Eye (tissue), 1 donor: ENCODE measurements around the gene ANKRD18A.

Source experiments
- DNase-seq: peaks from one replicate; pipeline ENCODE4 v3.0.0-alpha.2; 2015

Gene ANKRD18A

DNA sequence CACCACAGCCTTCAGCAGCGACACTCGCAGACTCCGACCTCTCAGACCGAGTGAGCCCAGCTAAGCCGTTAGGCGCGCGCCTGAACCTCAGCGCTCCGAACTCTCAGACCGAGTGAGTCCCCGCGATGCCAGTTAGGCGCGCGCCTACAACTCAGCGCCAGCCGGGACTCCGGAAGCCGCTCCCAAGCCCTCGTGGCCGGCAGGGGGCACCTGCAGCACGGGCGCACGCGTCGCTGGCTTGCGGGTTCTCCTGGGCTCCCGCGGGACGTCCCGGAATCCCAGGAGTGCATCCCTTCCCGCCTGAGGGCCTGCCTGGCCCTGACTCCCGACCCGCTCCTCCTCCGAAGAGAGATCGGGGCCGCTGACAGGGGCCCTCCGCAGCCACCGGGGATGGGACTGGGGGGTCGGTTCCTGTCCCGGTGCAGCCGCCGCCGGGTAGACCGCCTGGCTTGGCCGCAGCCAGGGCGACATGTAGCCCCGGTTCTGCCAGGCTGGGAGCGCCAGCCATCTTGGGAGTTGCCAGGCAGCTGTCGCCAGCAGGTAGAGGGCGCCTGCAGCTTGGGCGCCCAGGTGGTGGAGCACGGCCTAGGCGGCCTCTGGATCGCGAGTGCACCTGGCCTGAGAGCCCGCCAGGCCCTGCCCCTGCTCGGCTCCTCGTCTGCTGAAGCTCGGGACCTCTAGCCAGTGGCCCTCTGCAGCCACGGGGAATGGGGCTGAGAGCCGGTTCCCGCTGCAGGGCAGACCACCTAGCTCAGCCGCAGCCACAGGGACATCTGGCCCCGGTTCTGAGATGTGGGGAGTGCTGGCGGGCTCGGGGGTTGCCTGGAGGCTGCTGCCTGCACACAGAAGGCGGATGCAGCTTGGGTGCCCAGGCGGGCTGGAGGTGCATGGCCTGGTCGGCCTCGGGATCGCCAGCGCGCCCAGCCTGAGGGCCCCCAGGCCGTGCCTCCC is at the start of gene ANKRD18A:
Gene ANKRD18A (minus strand): TSS at position 114 of the 951 bp plus-strand sequence. CDS start 311 bp downstream, outside the sequence.
- DNase-seq, result peak; percentile 93

DNA sequence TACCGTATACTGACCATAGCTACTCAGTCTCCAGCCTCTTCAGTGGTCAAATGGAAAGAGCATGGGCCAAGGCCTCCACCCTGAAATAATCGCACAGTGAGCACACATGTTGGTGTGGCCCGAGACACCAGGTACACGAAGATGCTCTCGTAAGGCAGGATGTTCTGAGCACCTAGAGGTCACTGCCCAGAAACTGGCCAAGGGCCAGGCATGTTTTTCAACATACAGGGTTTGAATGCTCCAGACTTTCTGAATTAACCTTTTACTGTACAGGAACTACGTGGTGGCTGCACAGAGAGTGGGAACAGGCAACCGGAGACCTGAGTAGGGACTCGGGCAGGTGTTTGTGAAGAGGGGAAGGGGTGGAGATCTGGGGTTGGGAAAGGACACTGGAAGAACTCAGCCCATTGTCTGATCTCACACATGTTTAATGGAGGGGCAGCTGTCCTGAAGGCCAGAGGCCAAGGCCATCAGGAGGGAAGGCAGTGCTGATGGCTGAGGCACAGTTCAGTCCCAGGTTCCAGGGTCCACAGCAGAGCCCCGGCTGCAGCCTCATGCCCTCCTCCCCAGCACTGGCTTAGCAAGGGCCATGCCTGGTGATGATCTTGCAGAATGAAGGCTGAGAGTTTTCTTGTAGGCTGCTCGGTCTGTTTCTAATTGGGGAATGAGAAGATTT is 48.5 kb upstream of the ANKRD18A start:
- DNase-seq, result no peak

DNA sequence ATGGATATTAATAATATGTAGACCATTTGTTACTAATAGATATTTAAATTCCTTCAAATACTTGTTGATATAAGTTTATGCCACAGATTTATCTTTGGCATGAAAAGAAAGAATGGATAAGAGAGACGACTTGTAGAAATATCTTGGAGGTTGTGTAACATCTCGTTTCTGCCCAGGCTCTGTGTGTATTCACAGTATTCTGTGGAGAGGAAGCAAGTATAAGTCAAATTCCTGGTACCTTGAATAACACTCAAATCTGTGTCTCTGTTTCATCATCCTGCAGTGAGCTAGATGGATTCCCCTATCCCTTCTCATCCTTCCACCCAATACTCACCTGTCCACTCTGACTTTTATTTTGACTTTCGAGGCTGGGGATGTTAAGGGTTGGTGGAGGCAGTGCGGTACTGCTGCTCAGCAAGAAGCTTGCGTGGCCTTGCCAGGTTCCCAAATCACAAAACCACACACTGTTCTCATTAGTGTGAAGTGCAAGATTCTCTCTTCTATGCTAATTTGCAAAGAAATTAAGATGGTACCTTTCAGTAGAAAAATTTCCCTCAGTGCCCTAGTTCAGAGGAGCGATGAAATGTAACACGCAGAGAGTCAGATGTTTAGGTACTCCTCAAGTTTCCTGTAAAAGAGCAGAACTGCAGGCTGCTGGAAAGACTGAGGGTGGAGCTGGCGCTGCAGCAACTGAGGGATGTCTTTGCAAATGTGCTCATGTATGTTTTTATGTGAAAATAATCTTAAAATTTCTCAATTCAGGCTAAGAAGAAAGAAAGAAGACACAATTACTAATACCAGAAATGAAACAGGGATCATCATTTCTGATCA is 42.6 kb upstream of the ANKRD18A start:
- DNase-seq, result peak; percentile 36

DNA sequence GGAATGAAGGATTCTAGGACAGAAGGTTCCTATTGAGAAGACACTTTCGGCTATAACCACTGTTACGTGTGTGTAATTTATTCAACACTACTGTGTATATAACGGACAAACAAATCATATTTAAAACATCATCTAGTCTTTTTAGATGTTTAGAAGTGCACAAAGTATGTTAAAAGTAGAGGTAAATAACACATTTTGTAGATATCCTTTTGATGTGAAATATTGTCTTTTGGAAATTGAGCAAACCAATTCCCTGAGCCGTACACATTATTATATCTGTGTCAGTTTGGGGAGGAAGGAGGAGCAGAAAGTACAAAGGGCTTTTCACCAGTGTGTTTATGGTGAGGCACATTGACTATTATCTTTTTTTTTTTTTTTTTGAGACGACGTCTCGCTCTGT is 39.1 kb upstream of the ANKRD18A start:
- DNase-seq, result no peak

DNA sequence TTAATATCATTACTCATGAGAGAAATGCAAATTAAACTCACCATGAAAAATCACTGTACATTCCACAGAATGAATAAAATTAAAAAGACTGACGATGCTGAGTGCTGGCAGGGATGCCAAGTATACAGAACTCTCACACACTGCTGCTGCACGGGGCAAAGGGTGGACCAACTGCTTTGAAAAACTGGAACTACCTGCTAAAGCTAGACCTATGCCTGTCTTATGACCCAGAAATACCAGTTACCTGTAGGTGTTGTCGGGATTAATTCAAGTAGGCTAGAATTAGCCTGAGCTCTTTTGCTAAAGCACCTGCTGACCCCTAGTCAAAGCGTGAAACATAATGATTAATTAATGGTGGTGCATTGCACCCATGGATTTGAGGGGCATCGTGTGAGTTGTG is 36.5 kb upstream of the ANKRD18A start:
- DNase-seq, result no peak

DNA sequence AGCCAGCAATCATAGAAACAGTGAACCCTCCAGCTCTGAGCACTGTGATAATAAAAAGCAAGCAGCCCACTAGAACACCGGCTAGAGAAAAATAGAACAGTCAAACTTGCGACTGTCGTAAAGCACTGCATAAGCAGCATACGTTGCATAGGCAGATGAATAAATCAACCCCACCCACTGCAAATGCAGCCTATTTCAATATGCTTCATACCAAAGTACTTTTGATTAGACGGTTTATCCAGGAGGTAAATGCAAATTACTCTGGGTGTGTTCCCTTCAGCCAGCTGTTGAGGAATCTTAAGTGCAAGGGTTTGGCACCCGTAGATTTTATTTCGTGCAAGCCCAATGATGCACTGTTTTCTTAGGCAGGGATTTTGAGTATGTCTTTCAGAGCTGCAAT is 32.1 kb upstream of the ANKRD18A start:
- no peak for DNase-seq

DNA sequence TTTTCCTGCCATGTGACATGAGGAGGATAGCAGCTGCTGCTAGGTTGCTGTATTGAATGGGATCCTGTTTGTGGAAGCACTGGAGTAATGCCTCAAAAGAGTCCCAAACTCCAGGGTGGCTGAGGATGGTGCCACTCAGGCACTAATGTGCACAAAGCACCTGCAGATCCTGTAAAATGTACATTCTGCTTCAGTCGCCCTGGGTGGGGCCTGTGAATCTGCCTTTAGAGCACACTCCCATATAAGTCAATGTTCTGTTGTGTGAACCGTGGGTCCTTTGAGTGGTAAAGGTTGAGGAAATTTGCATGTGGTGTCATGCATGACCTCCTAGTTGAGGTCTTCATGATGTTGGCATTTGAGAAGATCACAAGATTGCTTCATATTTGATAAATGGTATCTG is 31.6 kb upstream of the ANKRD18A start:
- DNase-seq, result no peak

DNA sequence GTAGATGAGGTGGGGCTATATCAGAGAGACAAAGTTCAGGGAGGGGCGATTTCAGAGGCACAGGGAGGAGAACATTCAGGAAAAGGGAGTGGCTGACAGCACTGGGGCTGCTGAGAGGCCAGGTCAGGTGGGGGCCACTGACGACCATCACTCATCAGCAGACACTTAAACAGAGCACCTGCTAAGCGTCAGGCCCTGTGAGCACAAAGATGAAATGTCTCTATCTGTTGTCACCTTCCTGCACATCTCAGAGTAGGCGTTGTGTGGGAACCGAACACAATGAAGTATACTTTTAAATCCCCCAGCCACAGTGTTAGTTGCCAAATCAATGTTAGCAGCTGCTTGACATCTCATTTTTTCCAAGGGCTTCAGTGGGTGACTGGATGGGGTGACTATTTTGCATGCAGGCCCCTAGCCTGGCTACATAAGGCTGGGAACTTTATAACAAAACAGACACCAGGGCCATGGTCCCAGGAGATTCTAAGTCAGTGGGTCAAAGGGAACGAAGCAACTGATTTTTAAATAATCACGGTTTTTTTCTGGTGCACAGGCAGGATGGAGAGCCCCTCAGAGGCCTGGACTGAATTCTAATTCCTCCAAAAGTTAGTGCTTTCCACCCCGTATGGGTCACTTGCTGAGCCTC is 31.1 kb upstream of the ANKRD18A start:
- DNase-seq, result no peak

DNA sequence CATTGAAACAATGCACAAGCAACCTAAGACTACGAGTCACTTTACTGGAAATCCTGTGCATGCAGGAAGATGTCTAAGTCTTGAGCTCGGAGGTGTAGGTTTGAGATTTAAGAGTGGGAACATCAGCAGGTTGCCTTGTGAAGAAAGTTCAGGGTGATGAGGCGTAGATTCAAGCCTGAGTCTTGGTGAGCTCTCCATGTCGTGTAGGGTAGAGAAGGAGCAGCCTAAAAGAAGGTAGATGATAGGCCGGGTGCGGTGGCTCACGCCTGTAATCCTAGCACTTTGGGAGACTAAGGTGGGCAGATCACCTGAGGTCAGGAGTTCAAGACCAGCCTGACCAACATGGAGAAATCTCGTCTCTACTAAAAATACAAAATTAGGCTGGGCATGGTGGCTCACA is 30.2 kb upstream of the ANKRD18A start:
- no peak for DNase-seq

DNA sequence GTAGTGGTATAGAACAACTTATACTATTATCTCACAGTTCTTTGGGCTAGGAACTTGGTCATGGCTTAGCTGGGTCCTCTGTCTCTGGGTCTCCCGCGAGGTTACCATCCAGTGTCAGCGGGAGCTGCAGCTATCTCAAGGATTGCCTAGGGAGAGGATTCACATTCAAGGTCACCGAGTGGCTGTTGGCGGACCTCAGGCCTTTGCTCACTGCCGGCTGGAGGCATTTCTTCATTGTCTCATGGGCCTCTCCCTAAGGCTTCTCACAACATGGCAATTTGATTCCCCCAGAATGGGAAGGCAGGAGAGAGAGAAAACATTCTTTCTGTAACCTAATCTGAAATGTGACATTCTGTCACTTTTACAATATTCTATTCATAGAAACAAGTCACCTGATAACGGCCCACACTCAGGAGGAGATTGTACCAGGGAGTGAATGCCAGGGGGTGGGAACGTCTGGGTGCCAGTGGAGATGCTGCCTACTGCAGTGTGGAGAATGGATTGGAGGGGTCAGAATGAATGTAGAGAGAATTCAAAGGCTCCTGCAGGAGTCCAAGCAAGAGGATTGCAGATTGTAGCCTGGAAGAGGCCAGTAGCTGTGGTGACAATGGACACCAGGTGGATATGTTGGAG is 29.5 kb upstream of the ANKRD18A start:
- DNase-seq, result no peak

DNA sequence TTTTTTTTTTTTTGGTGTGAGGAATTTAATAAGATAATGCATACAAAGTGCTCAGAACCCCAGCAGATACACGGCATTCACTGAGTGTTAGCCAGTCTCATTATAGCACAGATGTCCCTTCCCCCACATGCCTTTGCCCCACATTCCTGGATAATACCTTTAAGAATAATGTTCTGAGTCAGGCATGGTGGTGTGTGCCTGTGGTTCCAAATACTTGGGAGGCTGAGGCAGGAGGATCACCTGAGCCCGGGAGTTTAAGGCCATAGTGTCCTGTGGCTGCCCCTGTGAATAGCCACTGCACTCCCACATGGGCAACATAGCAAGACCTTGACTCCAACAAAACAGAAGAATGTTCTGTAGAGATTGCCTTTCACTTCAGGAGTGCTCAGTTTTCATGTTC is 24.2 kb upstream of the ANKRD18A start:
- no peak for DNase-seq

DNA sequence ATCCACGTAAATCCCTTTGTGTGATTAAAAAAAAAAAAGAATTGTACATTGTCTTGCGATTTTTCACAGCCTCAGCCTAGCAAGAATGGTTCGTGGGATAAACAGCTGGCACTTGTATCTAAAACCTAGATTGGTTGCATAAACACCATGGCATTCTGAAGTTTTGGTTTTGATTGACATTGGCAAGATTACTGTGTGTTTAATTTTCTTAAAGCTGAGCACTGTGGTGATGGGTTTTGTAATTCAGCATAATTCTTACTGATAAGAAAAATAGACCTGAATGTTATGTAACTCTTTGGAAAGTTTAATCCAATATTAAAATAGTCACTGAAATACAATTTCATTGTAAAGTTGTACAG is 23.4 kb upstream of the ANKRD18A start:
- no peak for DNase-seq

DNA sequence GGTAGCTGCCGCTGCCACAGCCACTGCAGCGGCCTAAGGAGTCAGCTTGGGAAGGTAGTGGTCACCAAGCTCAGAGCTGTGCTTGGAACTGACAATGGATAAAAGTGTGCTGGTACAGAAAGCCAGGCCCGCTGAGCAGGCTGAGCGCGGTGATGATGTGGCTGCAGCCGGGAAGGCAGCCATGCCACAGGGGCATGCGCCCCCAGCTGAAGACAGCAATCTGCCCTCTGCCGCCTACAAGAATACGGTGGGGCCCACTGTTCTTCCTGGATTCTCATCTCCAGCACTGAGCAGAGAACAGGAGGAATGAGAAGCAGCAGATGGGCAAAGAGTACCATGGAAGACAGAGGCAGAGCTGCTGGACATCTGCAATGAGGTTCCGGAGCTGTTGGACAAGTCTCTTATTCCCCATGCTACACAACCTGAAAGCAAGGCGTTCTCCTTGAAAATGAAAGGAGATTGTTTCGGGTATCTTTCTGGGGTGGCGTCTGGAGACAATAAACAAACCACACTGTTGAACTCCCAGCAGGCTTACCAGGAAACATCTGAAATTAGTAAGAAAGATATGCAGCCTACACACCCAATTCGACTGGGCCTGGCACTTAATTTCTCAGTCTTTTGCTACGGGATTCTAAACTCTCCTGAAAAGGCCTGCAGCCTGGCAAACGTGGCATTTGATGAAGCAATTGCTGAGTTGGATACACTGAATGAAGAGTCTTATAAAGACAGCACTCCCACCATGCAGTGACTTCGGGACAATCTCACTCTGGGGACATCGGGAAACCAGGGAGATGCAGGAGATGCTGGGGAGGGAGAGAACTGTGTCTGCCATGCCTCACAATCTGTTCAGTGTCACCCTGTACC is 22.8 kb upstream of the ANKRD18A start:
- DNase-seq, result no peak

DNA sequence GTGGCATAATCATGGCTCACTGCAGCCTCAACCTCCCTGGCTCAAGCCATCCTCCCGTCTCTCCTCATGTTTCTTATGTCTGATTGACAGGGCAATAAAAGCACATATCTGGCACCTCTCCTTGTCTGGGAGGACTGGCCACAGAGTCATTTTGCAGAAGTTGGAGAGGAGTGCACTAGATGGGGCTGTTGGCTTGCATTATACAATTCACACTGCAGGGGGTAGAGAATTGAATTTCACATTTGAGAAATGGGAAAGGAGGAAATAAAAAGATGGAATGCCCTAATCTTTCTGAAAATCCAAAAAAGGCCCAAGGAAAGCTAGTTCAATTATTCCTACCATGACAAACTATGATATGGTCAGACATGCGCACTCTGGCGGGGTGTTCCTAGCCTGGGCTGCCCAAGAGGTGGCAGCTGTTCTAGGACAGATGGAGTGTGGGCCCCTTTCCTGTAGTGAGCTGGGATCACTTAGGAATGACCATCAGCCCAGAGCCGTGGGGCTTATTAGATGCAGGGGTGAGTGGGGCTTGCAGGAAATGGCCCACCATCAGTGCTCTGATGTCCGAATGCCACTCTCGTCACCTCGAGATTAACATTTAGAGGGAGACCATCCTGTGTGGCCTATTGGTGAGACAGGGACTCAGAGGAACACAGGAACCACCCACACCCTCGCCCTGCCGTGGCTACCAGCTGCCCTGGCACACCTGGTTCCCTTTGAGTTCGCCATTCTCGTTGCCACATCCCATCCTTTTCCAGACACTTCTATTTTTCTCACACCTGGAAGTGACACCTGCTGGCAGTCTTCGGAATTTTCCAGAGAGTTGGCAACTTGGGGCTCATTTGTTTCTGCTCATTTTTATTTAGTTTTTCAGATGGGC is 21.8 kb upstream of the ANKRD18A start:
- peak; percentile 91 for DNase-seq

DNA sequence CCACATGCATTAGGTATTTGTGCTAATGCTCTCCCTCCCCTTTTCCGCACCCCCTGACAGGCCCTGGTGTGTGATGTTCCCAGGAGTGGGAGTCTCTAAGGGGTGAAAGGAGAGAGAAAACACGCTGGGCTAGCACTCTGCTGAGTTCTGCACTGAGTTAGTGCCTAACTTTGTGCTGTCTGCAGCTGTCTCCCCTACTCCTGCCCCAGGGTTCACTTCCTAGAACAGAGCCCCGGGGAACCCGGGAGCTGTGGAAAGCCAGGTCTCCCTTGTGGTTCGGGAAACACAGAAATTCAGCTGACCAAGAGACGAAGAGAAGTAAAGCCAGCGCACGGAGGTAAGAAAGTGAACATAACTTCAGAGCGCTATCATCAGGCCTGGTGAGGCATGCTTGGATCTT is 20.7 kb upstream of the ANKRD18A start:
- DNase-seq, result no peak

DNA sequence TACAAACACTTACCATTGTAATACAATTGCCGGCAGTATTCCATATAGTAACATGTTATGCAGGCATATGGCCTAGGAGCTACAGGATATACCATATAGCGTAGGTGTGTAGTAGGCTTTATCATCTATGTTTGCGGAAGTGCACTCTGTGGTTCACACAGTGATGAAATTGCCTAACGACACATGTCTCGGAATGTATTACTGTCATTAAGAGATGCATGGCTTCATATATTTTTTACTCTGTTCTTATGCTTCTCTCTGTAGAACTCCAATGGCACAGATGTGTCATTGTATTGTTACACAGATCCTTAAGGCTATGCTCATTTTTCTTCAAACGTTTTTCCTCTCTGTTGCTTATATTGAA is 19.2 kb upstream of the ANKRD18A start:
- DNase-seq, result no peak

DNA sequence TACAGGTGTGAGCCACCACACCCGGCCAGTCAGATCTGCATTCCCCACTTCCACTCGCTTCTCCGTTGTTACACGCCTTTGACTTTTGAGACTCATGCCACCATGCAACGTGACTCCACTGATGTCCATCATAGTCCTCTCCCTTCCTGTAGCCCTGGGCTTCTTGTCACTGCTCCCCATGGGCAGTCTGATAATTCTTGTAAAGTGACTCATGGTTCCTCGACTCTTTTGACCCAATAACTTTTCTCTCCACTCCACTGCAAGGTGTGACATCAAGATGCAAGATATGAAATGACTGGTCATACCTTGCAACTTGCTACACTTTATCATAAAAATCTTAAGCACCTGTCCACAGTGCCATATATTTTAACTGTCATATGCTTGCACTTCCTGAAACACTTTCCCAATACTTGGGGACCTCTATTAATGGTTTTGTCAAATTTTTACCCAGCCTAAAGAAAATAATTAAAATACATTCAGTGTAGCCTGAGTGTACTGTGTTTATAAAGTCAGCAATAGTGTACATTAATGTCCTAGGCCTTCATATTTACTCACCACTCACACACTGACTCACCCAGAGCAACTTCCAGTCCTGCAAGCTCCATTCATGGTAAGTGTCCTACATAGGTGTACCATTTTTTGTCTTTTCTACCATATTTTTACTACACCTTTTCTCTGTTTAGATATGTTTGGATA is 18.6 kb upstream of the ANKRD18A start:
- DNase-seq, result no peak

DNA sequence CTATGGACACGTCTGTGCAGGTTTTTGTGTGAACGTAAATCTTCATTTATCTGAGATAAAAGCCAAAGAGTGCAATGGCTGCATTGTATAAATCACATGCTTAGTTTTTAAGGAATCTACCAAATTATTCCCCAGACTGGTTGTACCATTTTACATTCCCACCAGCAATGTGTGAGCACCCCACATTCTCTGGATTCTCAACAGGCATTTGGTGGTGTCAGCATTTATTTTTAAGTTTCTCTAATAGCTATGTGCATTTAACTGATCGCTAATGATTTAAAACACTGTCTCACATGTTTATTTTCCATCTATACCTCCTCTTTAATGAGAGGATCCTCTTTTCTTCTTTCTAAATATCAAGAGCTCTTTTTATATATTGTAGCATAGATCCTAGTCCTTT is 13.9 kb upstream of the ANKRD18A start:
- DNase-seq, result no peak

DNA sequence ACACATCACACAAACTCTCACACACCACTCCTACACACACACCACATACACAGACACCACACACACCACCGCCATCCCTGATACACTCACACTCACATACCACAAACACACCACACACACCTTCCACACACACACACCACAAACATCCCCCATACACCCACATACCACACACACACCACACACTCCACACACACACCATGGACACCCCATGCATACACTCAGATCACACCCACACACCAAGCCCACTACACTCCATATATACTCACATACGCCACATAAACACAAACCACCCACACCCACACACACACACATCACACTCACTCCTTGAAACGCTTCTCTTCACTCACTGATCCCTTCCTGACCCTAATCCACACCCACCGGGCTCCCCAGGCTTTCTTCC is 9.1 kb upstream of the ANKRD18A start:
- DNase-seq, result no peak

DNA sequence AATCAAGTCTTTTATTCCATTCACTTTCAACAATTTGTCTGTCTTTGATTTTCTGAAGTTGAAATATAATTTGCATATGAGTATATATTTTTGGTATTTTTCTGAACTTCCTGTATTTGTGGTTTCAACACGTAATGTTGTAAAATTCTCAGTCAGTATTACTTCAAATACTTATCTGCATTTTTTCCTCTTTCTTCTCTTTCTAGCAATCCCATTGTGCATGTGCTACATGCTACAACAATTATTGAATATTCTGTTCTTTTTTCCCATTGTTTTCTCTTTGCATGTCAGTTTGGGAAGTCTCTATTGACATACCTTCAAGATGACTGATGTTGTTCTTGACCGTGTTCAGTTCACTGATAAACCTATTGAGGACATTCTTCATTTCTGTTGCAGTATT is 5.6 kb upstream of the ANKRD18A start:
- no peak for DNase-seq
